ENCODE data around the gene MGA.

- no peak for TF ChIP-seq CTCF (IDR thresholded peaks at IDR 0.05)
- no peak for TF ChIP-seq STAT6 (CRISPR knock-in tag; conservative IDR thresholded peaks at IDR 0.05; ENCODE audit: low read depth)
- TF ChIP-seq PREB (CRISPR knock-in tag; IDR thresholded peaks at IDR 0.05; ENCODE audit: borderline replicate concordance), result no peak
- no peak for TF ChIP-seq MAX (CRISPR knock-in tag; IDR thresholded peaks at IDR 0.05)
These were observed 137.2 kb downstream of the MGA start for GRCh38 chr15:41797201-41797944.

All from WTC11 (cell line).